ENCODE results near the gene SAMD1.

GRCh38 chr19:14102102-14102696 lies 11.6 kb upstream of the SAMD1 start:
- no peak for TF ChIP-seq CTCF (IDR thresholded peaks at IDR 0.05; ENCODE audit: insufficient read depth, low read depth, low read length)
- TF ChIP-seq EZH2 (IDR thresholded peaks at IDR 0.05; ENCODE audit: insufficient read depth, low read length), result no peak

Measured in astrocyte (in vitro differentiated cells and primary cell).